Activated naive CD8-positive, alpha-beta T cell treated with anti-CD3 and anti-CD28 coated beads for 36 hours (primary cell): ENCODE measurements around the gene CFAP99. TPM values are rescaled to one million over a fixed set of nuclear protein-coding genes. Genes with fewer than 3 reads are reported as not detected.

Source experiments
- DNase-seq: peaks from one replicate; pipeline ENCODE4 v3.0.0; 2021
- H3K27ac Mint-ChIP-seq: one replicate; pipeline ENCODE4 v1.8.0; 2022; ENCODE audit warnings: mild to moderate bottlenecking, moderate library complexity, mixed read lengths
- H3K27me3 Mint-ChIP-seq: one replicate; pipeline ENCODE4 v1.8.0; 2022; ENCODE audit warnings: mild to moderate bottlenecking, mixed read lengths
- H3K36me3 Mint-ChIP-seq: one replicate; pipeline ENCODE4 v1.8.0; 2021; ENCODE audit warnings: mild to moderate bottlenecking, mixed read lengths
- H3K4me1 Mint-ChIP-seq: one replicate; pipeline ENCODE4 v1.8.0; 2021; ENCODE audit warnings: mixed read lengths
- H3K4me3 Mint-ChIP-seq: one replicate; pipeline ENCODE4 v1.8.0; 2022; ENCODE audit warnings: mild to moderate bottlenecking, moderate library complexity, mixed read lengths
- H3K9me3 Mint-ChIP-seq: one replicate; pipeline ENCODE4 v1.8.0; 2022; ENCODE audit warnings: mixed read lengths
- total RNA-seq, 2 experiments: library from RNA; stranded (reverse); gene quantifications; one replicate each; pipeline ENCODE4 v1.2.3, GENCODE V29; 2021

Gene CFAP99
- total RNA-seq, 2 experiments from 2014 or later: not detected

GRCh38 chr4:2386717-2387116, 32.0 kb upstream of the CFAP99 start:
- Mint-ChIP-seq H3K27ac (no peak overlapping the region), H3K27me3 (peaks cover 27% of the 10 kb centered on the region), H3K4me3 (no peak overlapping the region), H3K36me3 (no peaks in the 10 kb centered on the region), H3K4me1 (peaks cover 9% of the 10 kb centered on the region), H3K9me3 (no peaks in the 10 kb centered on the region)
- no peak for DNase-seq

- Mint-ChIP-seq H3K9me3 (no peaks in the 10 kb centered on the region), H3K36me3 (no peaks in the 10 kb centered on the region), H3K4me1 (peaks cover 9% of the 10 kb centered on the region), H3K27ac (no peak overlapping the region), H3K27me3 (peaks cover 30% of the 10 kb centered on the region), H3K4me3 (no peak overlapping the region)
- DNase-seq: no peak
These were observed 31.5 kb upstream of the CFAP99 start for GRCh38 chr4:2387218-2387617.

- no peaks in the 10 kb centered on the region for H3K9me3 Mint-ChIP-seq
- H3K27ac Mint-ChIP-seq: no peak overlapping the region
- DNase-seq: no peak
- H3K27me3 Mint-ChIP-seq: peaks cover 35% of the 10 kb centered on the region
- H3K4me1 Mint-ChIP-seq: peaks cover 9% of the 10 kb centered on the region
- no peaks in the 10 kb centered on the region for H3K36me3 Mint-ChIP-seq
- no peak overlapping the region for H3K4me3 Mint-ChIP-seq
These were observed 30.9 kb upstream of the CFAP99 start for GRCh38 chr4:2387829-2388228.

GRCh38 chr4:2388429-2389182, 30.1 kb upstream of the CFAP99 start:
- no peak overlapping the region for H3K27ac Mint-ChIP-seq
- H3K27me3 Mint-ChIP-seq: peaks cover 39% of the 10 kb centered on the region
- no peak for DNase-seq
- peaks cover 8% of the 10 kb centered on the region for H3K4me1 Mint-ChIP-seq
- no peak overlapping the region for H3K4me3 Mint-ChIP-seq
- H3K9me3 Mint-ChIP-seq: no peaks in the 10 kb centered on the region
- H3K36me3 Mint-ChIP-seq: no peaks in the 10 kb centered on the region

GRCh38 chr4:2389691-2390090, 29.1 kb upstream of the CFAP99 start:
- Mint-ChIP-seq H3K36me3 (no peaks in the 10 kb centered on the region), H3K27me3 (peaks cover 46% of the 10 kb centered on the region), H3K27ac (no peak overlapping the region), H3K9me3 (no peaks in the 10 kb centered on the region), H3K4me3 (no peak overlapping the region), H3K4me1 (peaks cover 14% of the 10 kb centered on the region)
- DNase-seq: no peak

GRCh38 chr4:2390146-2390545, 28.6 kb upstream of the CFAP99 start:
- Mint-ChIP-seq H3K27me3 (peaks cover 49% of the 10 kb centered on the region), H3K4me1 (peaks cover 14% of the 10 kb centered on the region), H3K4me3 (no peak overlapping the region), H3K27ac (no peak overlapping the region), H3K9me3 (no peaks in the 10 kb centered on the region), H3K36me3 (no peaks in the 10 kb centered on the region)
- DNase-seq: no peak

GRCh38 chr4:2390784-2391421, 27.9 kb upstream of the CFAP99 start:
- H3K4me3 Mint-ChIP-seq: peak overlapping the region; percentile 47
- no peak for DNase-seq
- no peaks in the 10 kb centered on the region for H3K36me3 Mint-ChIP-seq
- no peaks in the 10 kb centered on the region for H3K9me3 Mint-ChIP-seq
- peaks cover 49% of the 10 kb centered on the region for H3K27me3 Mint-ChIP-seq
- H3K27ac Mint-ChIP-seq: no peak overlapping the region
- peaks cover 14% of the 10 kb centered on the region for H3K4me1 Mint-ChIP-seq

- peak overlapping the region; percentile 31 for H3K27ac Mint-ChIP-seq
- no peaks in the 10 kb centered on the region for H3K9me3 Mint-ChIP-seq
- no peak for DNase-seq
- peaks cover 14% of the 10 kb centered on the region for H3K4me1 Mint-ChIP-seq
- H3K4me3 Mint-ChIP-seq: peak overlapping the region; percentile 29
- H3K27me3 Mint-ChIP-seq: peaks cover 45% of the 10 kb centered on the region
- no peaks in the 10 kb centered on the region for H3K36me3 Mint-ChIP-seq
These were observed 25.1 kb upstream of the CFAP99 start for GRCh38 chr4:2393353-2394270.

GRCh38 chr4:2394528-2394927, 24.2 kb upstream of the CFAP99 start:
- Mint-ChIP-seq H3K27me3 (peaks cover 39% of the 10 kb centered on the region), H3K27ac (no peak overlapping the region), H3K4me3 (no peak overlapping the region), H3K4me1 (peaks cover 14% of the 10 kb centered on the region), H3K9me3 (no peaks in the 10 kb centered on the region), H3K36me3 (no peaks in the 10 kb centered on the region)
- no peak for DNase-seq

GRCh38 chr4:2395038-2395437, 23.7 kb upstream of the CFAP99 start:
- Mint-ChIP-seq H3K36me3 (no peaks in the 10 kb centered on the region), H3K27me3 (peaks cover 36% of the 10 kb centered on the region), H3K27ac (no peak overlapping the region), H3K4me1 (peaks cover 14% of the 10 kb centered on the region), H3K9me3 (no peaks in the 10 kb centered on the region), H3K4me3 (no peak overlapping the region)
- DNase-seq: no peak

- Mint-ChIP-seq H3K27me3 (peaks cover 32% of the 10 kb centered on the region), H3K9me3 (no peaks in the 10 kb centered on the region), H3K36me3 (no peaks in the 10 kb centered on the region), H3K27ac (no peak overlapping the region), H3K4me1 (peaks cover 14% of the 10 kb centered on the region), H3K4me3 (no peak overlapping the region)
- DNase-seq: no peak
These were observed 23.2 kb upstream of the CFAP99 start for GRCh38 chr4:2395584-2395983.

- Mint-ChIP-seq H3K9me3 (no peaks in the 10 kb centered on the region), H3K27me3 (peaks cover 28% of the 10 kb centered on the region), H3K36me3 (no peaks in the 10 kb centered on the region), H3K4me3 (no peak overlapping the region), H3K4me1 (peaks cover 11% of the 10 kb centered on the region), H3K27ac (no peak overlapping the region)
- DNase-seq: no peak
These were observed 21.9 kb upstream of the CFAP99 start for GRCh38 chr4:2396781-2397368.

- Mint-ChIP-seq H3K4me1 (peaks cover 11% of the 10 kb centered on the region), H3K36me3 (no peaks in the 10 kb centered on the region), H3K27me3 (peaks cover 28% of the 10 kb centered on the region), H3K27ac (no peak overlapping the region), H3K4me3 (no peak overlapping the region), H3K9me3 (no peaks in the 10 kb centered on the region)
- no peak for DNase-seq
These were observed 21.0 kb upstream of the CFAP99 start for GRCh38 chr4:2397596-2398379.

GRCh38 chr4:2399216-2399615, 19.5 kb upstream of the CFAP99 start:
- Mint-ChIP-seq H3K4me1 (peaks cover 2% of the 10 kb centered on the region), H3K9me3 (no peaks in the 10 kb centered on the region), H3K4me3 (no peak overlapping the region), H3K36me3 (no peaks in the 10 kb centered on the region), H3K27me3 (peaks cover 18% of the 10 kb centered on the region), H3K27ac (no peak overlapping the region)
- DNase-seq: no peak
